Measurements from ENCODE around the gene LRRC51.

DNA sequence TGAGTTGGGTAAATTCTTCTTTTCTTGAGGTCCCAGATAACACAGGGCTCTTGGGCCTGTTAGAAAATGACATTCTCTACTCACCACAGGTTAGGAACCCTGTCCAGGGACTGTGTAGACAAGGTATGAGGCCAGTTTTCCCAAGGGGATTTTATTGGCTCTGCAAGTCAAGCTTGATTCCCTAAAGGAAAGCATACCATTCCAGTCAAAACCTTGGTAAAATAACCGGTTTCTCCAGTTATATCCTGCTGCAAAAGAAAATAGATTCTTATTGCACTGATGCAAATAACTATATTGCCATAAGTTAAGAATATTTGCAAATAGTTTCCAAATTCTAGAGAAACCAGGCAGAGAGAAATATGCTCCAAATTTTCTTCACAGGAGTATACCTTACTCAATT lies 45.3 kb downstream of the LRRC51 start:
- TF ChIP-seq, protein P1, sequence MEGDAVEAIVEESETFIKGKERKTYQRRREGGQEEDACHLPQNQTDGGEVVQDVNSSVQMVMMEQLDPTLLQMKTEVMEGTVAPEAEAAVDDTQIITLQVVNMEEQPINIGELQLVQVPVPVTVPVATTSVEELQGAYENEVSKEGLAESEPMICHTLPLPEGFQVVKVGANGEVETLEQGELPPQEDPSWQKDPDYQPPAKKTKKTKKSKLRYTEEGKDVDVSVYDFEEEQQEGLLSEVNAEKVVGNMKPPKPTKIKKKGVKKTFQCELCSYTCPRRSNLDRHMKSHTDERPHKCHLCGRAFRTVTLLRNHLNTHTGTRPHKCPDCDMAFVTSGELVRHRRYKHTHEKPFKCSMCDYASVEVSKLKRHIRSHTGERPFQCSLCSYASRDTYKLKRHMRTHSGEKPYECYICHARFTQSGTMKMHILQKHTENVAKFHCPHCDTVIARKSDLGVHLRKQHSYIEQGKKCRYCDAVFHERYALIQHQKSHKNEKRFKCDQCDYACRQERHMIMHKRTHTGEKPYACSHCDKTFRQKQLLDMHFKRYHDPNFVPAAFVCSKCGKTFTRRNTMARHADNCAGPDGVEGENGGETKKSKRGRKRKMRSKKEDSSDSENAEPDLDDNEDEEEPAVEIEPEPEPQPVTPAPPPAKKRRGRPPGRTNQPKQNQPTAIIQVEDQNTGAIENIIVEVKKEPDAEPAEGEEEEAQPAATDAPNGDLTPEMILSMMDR (IDR thresholded peaks at IDR 0.05; ENCODE audit: low read depth, low read length) = no peak
- TF ChIP-seq, protein P2, sequence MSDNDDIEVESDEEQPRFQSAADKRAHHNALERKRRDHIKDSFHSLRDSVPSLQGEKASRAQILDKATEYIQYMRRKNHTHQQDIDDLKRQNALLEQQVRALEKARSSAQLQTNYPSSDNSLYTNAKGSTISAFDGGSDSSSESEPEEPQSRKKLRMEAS (IDR thresholded peaks at IDR 0.05; ENCODE audit: low read depth, low read length) = no peak
- no peak for TF ChIP-seq POLR2A (IDR thresholded peaks at IDR 0.05; ENCODE audit: extremely low read depth, insufficient read length)

Data from NB4 (cell line).